Measurements from ENCODE around the gene TRAPPC3L.

DNA sequence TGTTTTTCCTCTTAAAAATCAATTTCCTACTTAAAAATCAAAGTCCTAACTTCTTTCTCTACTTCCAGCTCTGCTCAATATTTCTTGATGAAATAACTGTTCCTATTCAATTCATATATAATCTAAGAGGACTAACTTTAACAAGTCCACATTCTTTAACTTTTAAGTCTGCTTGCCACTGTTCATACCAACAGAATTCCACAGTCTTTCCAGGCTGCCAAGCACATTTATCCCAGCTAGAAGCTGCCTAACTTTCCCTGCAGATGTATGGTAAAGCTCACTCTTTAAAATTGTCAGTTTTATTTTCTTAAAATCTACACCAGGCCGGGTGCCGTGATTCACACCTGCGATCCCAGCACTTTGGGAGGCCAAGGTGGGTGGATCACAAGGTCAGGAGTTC is 72.8 kb downstream of the TRAPPC3L start:
- TF ChIP-seq, protein P1, sequence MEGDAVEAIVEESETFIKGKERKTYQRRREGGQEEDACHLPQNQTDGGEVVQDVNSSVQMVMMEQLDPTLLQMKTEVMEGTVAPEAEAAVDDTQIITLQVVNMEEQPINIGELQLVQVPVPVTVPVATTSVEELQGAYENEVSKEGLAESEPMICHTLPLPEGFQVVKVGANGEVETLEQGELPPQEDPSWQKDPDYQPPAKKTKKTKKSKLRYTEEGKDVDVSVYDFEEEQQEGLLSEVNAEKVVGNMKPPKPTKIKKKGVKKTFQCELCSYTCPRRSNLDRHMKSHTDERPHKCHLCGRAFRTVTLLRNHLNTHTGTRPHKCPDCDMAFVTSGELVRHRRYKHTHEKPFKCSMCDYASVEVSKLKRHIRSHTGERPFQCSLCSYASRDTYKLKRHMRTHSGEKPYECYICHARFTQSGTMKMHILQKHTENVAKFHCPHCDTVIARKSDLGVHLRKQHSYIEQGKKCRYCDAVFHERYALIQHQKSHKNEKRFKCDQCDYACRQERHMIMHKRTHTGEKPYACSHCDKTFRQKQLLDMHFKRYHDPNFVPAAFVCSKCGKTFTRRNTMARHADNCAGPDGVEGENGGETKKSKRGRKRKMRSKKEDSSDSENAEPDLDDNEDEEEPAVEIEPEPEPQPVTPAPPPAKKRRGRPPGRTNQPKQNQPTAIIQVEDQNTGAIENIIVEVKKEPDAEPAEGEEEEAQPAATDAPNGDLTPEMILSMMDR (IDR thresholded peaks at IDR 0.05) = no peak
- TF ChIP-seq ZFX (IDR thresholded peaks at IDR 0.05; ENCODE audit: borderline replicate concordance) = no peak
